ENCODE measurements around the gene VSTM2L.

The VSTM2L gene

DNA sequence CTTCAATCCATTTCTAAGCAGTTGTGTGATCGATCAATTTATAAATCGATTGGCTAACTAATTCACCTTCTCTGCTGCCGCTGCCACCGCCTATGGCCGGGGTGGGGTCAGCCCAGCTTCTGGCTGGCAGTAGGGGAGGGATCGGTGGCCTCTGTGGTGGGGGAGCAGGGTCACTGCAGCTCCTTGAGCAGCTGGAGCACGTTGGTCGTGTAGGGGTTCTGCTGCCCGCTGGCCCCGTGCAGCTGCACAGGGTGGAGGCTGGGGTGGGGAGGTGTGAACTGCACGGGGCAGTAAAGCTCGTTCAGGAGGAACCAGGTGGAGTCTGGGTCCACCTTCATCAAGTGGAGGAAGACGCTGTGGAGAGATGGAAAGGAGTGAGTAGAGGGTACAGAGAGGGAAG is 80.4 kb downstream of the VSTM2L start:
- TF ChIP-seq SIN3A (IDR thresholded peaks at IDR 0.05; ENCODE audit: borderline replicate concordance, insufficient read depth, low read length) (no peak), POLR2AphosphoS5 (IDR thresholded peaks at IDR 0.05; ENCODE audit: low read depth, low read length) (no peak), TAF1 (IDR thresholded peaks at IDR 0.05; ENCODE audit: borderline replicate concordance, insufficient read depth, low read length) (no peak)
- TF ChIP-seq, protein P1, sequence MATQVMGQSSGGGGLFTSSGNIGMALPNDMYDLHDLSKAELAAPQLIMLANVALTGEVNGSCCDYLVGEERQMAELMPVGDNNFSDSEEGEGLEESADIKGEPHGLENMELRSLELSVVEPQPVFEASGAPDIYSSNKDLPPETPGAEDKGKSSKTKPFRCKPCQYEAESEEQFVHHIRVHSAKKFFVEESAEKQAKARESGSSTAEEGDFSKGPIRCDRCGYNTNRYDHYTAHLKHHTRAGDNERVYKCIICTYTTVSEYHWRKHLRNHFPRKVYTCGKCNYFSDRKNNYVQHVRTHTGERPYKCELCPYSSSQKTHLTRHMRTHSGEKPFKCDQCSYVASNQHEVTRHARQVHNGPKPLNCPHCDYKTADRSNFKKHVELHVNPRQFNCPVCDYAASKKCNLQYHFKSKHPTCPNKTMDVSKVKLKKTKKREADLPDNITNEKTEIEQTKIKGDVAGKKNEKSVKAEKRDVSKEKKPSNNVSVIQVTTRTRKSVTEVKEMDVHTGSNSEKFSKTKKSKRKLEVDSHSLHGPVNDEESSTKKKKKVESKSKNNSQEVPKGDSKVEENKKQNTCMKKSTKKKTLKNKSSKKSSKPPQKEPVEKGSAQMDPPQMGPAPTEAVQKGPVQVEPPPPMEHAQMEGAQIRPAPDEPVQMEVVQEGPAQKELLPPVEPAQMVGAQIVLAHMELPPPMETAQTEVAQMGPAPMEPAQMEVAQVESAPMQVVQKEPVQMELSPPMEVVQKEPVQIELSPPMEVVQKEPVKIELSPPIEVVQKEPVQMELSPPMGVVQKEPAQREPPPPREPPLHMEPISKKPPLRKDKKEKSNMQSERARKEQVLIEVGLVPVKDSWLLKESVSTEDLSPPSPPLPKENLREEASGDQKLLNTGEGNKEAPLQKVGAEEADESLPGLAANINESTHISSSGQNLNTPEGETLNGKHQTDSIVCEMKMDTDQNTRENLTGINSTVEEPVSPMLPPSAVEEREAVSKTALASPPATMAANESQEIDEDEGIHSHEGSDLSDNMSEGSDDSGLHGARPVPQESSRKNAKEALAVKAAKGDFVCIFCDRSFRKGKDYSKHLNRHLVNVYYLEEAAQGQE (IDR thresholded peaks at IDR 0.05; ENCODE audit: insufficient read depth in 1 of 2, low read depth in 2 of 2, low read length in 2 of 2), result no peak

DNA sequence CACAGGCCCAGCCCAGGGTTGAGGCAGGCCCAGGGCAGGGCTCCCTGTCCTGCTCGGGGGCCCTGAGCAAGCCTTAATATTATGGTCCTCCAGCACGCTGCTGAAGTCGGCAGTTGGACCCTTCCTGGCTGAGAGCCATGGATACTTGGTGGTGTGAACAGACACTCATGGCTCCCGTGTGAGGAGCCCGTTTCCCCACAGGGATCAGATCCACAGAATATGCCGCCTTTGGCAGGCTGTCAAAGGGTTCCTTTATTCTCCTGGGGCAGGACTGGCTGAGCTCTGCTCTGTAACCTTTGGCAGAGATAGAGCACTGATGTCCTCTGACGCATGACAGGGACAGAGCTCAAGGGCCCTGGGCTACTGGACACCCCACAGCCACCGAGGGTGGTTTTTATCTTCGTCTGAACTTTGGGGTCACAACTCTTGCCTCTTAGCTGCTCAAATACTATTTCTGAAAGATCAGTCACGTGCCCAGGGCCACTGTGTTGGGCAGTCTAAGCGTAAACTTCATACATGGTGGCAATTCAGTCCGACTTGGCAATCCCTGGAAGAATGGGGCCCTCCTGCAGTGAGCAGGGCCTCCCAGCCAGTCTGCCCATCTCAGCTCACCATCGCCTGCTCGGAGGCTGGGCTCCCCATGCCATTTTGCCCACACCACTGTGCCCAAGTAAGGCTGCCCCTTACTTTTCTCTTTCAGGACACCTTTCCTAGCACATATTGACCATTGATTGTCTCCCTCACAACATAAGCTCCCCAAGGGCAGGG is 81.3 kb downstream of the VSTM2L start:
- TF ChIP-seq POLR2AphosphoS5 (IDR thresholded peaks at IDR 0.05; ENCODE audit: low read depth, low read length) (no peak), FOXP2 (optimal IDR thresholded peaks at IDR 0.05; ENCODE audit: borderline replicate concordance, extremely low read depth, extremely low read length, insufficient read depth) (no peak), SIN3A (IDR thresholded peaks at IDR 0.05; ENCODE audit: borderline replicate concordance, insufficient read depth, low read length) (no peak), TAF1 (IDR thresholded peaks at IDR 0.05; ENCODE audit: borderline replicate concordance, insufficient read depth, low read length) (no peak)
- TF ChIP-seq, protein P1 (IDR thresholded peaks at IDR 0.05; ENCODE audit: insufficient read depth in 1 of 2, low read depth in 2 of 2, low read length in 2 of 2), result no peak

DNA sequence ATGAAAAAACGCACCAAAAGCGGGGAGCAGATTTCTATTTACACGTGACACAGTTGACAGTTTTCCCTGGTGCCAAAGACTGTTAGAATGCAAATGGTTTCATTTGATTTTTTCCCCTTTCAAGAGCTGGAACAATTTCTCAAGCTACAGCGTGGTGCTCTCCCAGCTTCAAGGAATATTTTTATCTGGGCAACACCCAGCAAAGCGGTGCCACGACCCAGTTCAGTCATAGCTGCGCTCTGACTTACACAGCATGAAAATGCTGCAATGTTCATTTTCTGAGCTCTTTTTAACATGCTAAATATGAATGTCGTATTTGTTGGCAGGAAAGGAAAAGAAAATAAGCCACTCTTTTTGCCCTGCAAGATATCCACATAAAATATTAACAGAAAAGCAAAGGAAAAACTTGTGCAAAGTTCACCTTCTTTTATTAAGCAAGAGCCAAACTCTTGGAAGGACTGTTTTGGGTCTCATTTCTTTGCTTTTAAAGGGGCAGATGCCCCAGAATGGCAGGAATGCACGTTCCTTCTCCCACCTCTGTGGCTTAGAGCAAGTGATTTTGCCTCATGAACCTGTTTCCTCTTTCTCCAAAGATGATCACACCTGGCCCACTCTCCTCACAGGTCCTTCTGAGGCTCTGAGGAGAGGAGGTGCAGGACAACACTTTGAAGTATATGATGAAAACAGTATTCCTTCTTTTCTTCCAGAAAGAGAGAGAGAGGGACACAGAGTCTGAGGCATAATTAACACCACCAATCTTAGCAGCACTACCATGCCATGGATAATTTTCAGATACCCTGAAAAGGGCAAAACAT is 83.3 kb downstream of the VSTM2L start:
- TF ChIP-seq TAF1 (IDR thresholded peaks at IDR 0.05; ENCODE audit: borderline replicate concordance, insufficient read depth, low read length) (no peak), FOXP2 (optimal IDR thresholded peaks at IDR 0.05; ENCODE audit: borderline replicate concordance, extremely low read depth, extremely low read length, insufficient read depth) (no peak), SIN3A (IDR thresholded peaks at IDR 0.05; ENCODE audit: borderline replicate concordance, insufficient read depth, low read length) (no peak), POLR2AphosphoS5 (IDR thresholded peaks at IDR 0.05; ENCODE audit: low read depth, low read length) (no peak)
- TF ChIP-seq, protein P1 (IDR thresholded peaks at IDR 0.05; ENCODE audit: insufficient read depth in 1 of 2, low read depth in 2 of 2, low read length in 2 of 2), result no peak

DNA sequence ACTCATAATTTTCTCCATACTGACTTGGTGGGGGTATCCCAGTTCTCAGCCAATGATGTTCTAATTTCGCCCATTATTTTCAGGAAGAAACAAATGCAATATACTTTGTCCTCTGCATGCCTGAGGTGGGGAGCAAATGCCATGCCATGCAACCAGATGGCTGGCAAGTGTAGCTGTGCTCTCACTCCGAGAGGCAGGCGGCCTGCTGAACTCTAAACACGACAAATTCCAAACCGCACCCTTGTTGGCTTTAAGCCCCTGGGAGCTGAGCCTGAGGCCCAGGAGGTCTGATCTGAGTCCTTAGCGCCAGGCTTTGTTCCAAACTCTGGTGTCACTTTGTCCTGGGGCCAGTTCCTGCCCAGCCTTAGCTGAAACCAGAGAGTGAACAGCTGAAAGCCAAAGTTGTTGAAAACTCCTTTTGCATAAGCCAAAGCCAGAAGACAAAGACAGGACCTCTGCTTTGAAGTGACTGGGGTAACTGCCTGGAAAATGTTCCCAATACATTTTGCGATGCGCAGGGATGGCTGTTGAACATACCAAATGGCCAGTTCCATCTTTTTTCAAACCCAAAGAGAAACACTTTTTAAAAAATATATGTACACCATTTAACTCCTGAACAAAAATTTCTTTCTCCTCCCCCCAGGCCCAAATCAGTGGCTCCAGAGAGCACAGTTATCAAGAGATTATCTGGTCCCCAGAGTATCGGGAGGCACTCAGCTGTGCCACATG is 84.1 kb downstream of the VSTM2L start:
- TF ChIP-seq, protein P1 (IDR thresholded peaks at IDR 0.05; ENCODE audit: insufficient read depth in 1 of 2, low read depth in 2 of 2, low read length in 2 of 2), result no peak
- TF ChIP-seq FOXP2 (optimal IDR thresholded peaks at IDR 0.05; ENCODE audit: borderline replicate concordance, extremely low read depth, extremely low read length, insufficient read depth) (no peak), TAF1 (IDR thresholded peaks at IDR 0.05; ENCODE audit: borderline replicate concordance, insufficient read depth, low read length) (no peak), POLR2AphosphoS5 (IDR thresholded peaks at IDR 0.05; ENCODE audit: low read depth, low read length) (no peak), SIN3A (IDR thresholded peaks at IDR 0.05; ENCODE audit: borderline replicate concordance, insufficient read depth, low read length) (no peak)
